ENCODE results near the gene OBP2B. TPM values are rescaled to one million over a fixed set of nuclear protein-coding genes. Genes with fewer than 3 reads are reported as not detected.
"Not testable (repeated sequence)": the region's sequence is repeated elsewhere in the genome, so short reads cannot be mapped to it uniquely, and the experiment has no call there.

The OBP2B gene
- total RNA-seq, 2 donors from 2014 or later, result not detected

DNA sequence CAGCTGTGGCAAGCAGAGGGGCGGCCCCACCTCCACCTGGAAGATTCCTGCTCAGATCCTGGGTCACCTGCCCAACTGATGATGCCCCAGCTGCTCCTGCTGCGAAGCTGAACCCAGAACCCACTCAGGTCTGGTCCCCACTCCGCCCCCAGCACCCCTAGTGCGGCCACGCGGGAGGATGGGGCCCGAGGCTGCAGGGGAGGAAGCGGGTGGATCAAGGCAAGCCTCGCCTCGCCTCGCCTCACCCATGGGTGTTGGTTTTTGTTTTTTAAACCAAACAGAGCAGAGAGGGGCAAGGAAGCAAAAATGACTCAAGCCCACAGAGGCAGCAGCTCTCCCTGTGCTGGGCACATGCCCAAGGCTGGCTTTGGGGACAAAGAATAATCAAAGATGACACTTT lies 42.7 kb upstream of the OBP2B start:
- 79 to 100% methylated on average over 2 to 11 of the region's 11 CpGs for WGBS, 2 donors
- intact Hi-C loops (cut with DNase I), result no loop called here
- Histone ChIP-seq H3K27me3 (no peaks in the 10 kb centered on the region), H3K36me3 (replicated peaks in 1 of 2; ENCODE audit: insufficient read depth in 1 of 2, low read depth in 2 of 2) (no peaks in the 10 kb centered on the region), H3K4me3 (no peak overlapping the region), H3K4me1 (peaks cover 6% of the 10 kb centered on the region), H3K9me3 (no peaks in the 10 kb centered on the region), H3K27ac (no peak overlapping the region)
- DNase-seq, result no peak
- TF ChIP-seq, protein P1, sequence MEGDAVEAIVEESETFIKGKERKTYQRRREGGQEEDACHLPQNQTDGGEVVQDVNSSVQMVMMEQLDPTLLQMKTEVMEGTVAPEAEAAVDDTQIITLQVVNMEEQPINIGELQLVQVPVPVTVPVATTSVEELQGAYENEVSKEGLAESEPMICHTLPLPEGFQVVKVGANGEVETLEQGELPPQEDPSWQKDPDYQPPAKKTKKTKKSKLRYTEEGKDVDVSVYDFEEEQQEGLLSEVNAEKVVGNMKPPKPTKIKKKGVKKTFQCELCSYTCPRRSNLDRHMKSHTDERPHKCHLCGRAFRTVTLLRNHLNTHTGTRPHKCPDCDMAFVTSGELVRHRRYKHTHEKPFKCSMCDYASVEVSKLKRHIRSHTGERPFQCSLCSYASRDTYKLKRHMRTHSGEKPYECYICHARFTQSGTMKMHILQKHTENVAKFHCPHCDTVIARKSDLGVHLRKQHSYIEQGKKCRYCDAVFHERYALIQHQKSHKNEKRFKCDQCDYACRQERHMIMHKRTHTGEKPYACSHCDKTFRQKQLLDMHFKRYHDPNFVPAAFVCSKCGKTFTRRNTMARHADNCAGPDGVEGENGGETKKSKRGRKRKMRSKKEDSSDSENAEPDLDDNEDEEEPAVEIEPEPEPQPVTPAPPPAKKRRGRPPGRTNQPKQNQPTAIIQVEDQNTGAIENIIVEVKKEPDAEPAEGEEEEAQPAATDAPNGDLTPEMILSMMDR (IDR thresholded peaks at IDR 0.05), result no peak
- TF ChIP-seq POLR2A (IDR thresholded peaks at IDR 0.05), result no peak
- ATAC-seq, result no peak

DNA sequence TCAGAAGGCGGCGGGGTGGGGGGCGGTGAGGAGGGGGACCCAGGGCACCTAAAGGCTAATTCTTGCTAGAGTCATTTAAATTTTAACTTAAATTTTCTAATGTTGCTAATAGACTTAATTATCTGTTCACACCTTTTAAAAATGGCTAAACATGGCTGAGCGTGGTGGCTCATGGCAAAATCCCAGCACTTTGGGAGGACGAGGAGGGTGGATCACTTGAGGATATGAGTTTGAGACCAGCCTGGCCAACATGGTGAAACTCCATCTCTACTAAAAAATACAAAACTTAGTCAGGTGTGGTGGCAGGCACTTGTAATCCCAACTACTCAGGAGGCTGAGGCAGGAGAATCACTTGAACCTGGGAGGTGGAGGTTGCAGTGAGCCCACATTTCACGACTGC lies 42.2 kb upstream of the OBP2B start:
- H3K27me3 ChIP-seq; H3K27ac ChIP-seq; DNase-seq; H3K4me1 ChIP-seq; H3K36me3 ChIP-seq (replicated peaks in 1 of 2; ENCODE audit: insufficient read depth in 1 of 2, low read depth in 2 of 2); intact Hi-C loops (cut with DNase I); H3K9me3 ChIP-seq; ATAC-seq; H3K4me3 ChIP-seq: not testable (repeated sequence)
- WGBS, 2 donors, result 89 to 92% methylated on average over 6 of the region's 6 CpGs

DNA sequence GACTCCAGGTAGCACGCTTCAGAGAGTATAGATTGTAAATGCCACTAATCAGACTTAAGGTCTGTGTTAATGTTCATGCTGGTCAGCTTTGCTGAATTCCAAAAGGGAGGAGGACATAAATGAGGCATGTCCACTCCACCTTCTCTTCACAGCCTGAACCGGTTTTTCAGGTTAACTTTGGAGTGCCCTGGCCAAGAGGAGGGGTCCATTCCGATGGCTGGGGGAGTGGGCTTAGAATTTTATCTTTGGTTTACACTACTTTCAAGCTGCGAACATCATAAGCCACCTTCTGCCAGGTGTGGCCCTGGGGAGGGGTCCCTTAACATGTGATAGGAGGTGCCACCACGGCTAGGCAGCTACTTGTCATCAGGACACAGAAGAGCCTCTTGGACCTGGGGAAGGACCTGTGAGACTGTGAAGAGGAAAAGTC lies 41.7 kb upstream of the OBP2B start:
- Histone ChIP-seq H3K27me3 (no peaks in the 10 kb centered on the region), H3K27ac (no peak overlapping the region), H3K36me3 (replicated peaks in 1 of 2; ENCODE audit: insufficient read depth in 1 of 2, low read depth in 2 of 2) (no peaks in the 10 kb centered on the region), H3K9me3 (no peaks in the 10 kb centered on the region), H3K4me3 (no peak overlapping the region), H3K4me1 (peaks cover 6% of the 10 kb centered on the region)
- no peak for DNase-seq
- no peak for ATAC-seq
- TF ChIP-seq, protein P1 (IDR thresholded peaks at IDR 0.05), result no peak
- TF ChIP-seq POLR2A (IDR thresholded peaks at IDR 0.05), result no peak
- intact Hi-C loops (cut with DNase I), result no loop called here
- 27 to 28% methylated on average over 5 of the region's 5 CpGs for WGBS, 2 donors

DNA sequence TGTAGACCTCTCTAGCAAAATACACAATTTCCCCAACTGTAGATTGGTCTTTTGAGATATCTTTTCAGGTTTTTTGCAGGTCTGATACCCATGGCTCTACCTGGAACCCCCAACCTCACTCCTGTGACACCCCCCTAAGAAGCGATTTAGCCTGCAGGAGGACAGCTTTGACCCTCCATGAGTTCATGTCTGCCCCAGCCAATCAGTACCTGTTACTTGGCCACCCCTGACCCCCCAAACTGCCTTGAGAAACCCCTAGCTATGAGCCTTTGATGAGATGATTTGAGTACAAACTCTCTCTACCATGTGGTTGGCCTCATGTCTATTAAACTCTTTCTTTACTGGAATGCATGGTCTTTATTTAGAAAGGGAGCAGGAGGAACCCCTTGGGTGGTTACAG lies 40.3 kb upstream of the OBP2B start:
- H3K27me3 ChIP-seq, result no peaks in the 10 kb centered on the region
- H3K4me3 ChIP-seq, result no peak overlapping the region
- no peak for DNase-seq
- H3K9me3 ChIP-seq, result no peaks in the 10 kb centered on the region
- H3K27ac ChIP-seq, result no peak overlapping the region
- 86 to 92% methylated on average over 1 of the region's 1 CpG for WGBS, 2 donors
- intact Hi-C loops (cut with DNase I), result no loop called here
- H3K36me3 ChIP-seq (replicated peaks in 1 of 2; ENCODE audit: insufficient read depth in 1 of 2, low read depth in 2 of 2), result no peaks in the 10 kb centered on the region
- no peak for TF ChIP-seq POLR2A (IDR thresholded peaks at IDR 0.05)
- TF ChIP-seq, protein P1 (IDR thresholded peaks at IDR 0.05), result no peak
- H3K4me1 ChIP-seq, result peaks cover 6% of the 10 kb centered on the region
- no peak for ATAC-seq

DNA sequence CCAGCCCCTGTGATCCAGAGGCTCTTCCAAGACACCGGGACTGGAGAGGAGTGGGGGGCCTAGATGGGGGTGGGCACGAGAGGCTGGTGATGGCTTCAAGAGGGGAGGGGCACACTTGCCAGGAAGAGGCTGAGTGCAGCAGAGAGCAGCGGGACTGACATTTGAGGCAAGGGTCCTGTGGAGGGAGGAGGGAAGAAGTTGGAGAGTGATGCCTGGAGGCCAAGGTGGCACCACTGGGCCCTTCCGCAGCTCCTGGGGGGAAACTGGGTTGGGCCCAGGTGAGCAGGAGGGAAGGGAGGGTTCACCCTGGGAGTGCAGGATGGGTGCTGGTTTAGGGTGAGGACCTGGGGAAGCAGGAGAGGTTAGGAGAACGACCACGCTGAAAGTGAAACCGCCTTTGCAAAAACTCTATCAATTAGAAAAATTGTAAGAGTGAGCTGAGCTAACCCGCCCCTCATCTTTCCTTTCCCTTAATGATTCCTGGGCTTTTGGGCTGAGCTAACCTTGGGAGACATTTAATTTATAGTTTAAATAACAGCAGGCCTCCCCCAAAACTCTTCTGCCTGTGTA lies 39.8 kb upstream of the OBP2B start:
- intact Hi-C loops (cut with DNase I), result no loop called here
- Histone ChIP-seq H3K27me3 (no peaks in the 10 kb centered on the region), H3K9me3 (no peaks in the 10 kb centered on the region), H3K4me3 (no peak overlapping the region), H3K27ac (no peak overlapping the region), H3K36me3 (replicated peaks in 1 of 2; ENCODE audit: insufficient read depth in 1 of 2, low read depth in 2 of 2) (no peaks in the 10 kb centered on the region), H3K4me1 (peaks cover 6% of the 10 kb centered on the region)
- WGBS, 2 donors, result 89 to 90% methylated on average over 8 of the region's 8 CpGs
- TF ChIP-seq, protein P1 (IDR thresholded peaks at IDR 0.05), result no peak
- TF ChIP-seq POLR2A (IDR thresholded peaks at IDR 0.05), result no peak
- DNase-seq (no peak), ATAC-seq (no peak)

All from body of pancreas (tissue), 4 donors.